Activated CD4-positive, alpha-beta T cell treated with anti-CD3 and anti-CD28 coated beads, Interleukin-2, amount 10 ng/mL, durations not matched to agents 7 days and 5 days (primary cell): Measurements from ENCODE around the gene FABP6. TPM values are rescaled to one million over a fixed set of nuclear protein-coding genes. Genes with fewer than 3 reads are reported as not detected.

Experiments
- CTCF ChIA-PET: fragments of 350-600 bp; sonication (Branson Sonifier 250); formaldehyde crosslinking; loops from one replicate; lab custom pipeline; 2021; ENCODE audit warnings: antibody characterized with exemption; lab: Charles Lee
- POLR2A ChIA-PET: fragments of 350-600 bp; sonication (Branson Sonifier 250); formaldehyde crosslinking; loops from one replicate; lab custom pipeline; 2021; ENCODE audit warnings: antibody characterized with exemption; lab: Charles Lee
- DNase-seq: peaks from one replicate; pipeline ENCODE4 v3.0.0-alpha.2; 2020
- H3K27ac Mint-ChIP-seq: one replicate; pipeline ENCODE4 v1.8.0; 2021; ENCODE audit warnings: mild to moderate bottlenecking, moderate library complexity, mixed read lengths
- H3K27me3 Mint-ChIP-seq: one replicate; pipeline ENCODE4 v1.8.0; 2021; ENCODE audit warnings: mixed read lengths
- H3K36me3 Mint-ChIP-seq: one replicate; pipeline ENCODE4 v1.8.0; 2021; ENCODE audit warnings: low read depth, mixed read lengths
- H3K4me1 Mint-ChIP-seq: one replicate; pipeline ENCODE4 v1.8.0; 2021; ENCODE audit warnings: mixed read lengths
- H3K4me3 Mint-ChIP-seq: one replicate; pipeline ENCODE4 v1.8.0; 2021; ENCODE audit warnings: mild to moderate bottlenecking, moderate library complexity, mixed read lengths
- H3K9me3 Mint-ChIP-seq: one replicate; pipeline ENCODE4 v1.8.0; 2021; ENCODE audit warnings: mixed read lengths
- total RNA-seq, 2 experiments: library from RNA; stranded (reverse); gene quantifications; one replicate each; pipeline ENCODE4 v1.2.3, GENCODE V29; 2021

The FABP6 gene
- total RNA-seq, 2 experiments from 2014 or later: not detected

DNA sequence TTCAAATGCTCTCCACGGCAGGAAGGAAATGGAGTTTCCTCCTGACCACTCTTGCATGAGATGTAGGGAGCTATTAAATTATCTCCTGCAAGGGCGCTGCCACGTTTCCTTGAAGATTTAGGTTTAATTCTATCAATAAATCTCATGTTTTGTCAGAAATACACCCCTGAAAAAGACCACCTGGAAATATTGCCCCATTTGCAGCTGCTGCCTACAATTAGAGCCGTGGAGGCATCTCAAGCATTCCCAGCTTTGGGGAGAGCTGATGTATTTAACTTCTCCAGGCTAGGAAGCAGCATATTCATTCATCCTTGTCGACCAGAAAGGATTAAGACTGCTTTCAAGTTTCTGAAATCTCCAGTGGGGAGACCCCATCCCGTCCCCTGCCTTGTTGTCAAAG lies 42.5 kb downstream of the FABP6 start:
- Mint-ChIP-seq H3K27me3 (no peaks in the 10 kb centered on the region), H3K9me3 (no peaks in the 10 kb centered on the region), H3K4me3 (no peak overlapping the region), H3K4me1 (peaks cover 4% of the 10 kb centered on the region), H3K36me3 (no peaks in the 10 kb centered on the region), H3K27ac (no peak overlapping the region)
- ChIA-PET POLR2A (no interaction called here), CTCF (no interaction called here)
- no peak for DNase-seq

DNA sequence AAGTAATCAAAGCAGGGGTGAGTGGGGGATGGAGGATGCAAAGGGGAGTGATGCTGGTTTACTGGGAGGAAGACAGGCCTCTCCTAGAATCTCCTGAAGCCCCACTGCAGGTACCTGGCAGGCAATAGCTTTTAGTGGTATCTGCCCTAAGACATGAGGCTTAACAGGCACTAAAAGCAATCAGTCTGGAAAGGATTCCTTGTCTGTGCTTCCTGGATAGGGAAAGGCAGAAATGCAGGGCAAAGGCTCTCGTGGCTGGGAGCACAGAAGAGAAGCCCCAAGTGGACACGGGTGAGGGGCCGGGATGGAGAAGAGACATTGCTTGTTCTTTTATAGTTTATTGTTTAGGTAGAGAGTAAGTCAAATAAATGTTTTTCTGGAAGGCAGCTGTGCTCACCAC lies 43.0 kb downstream of the FABP6 start:
- Mint-ChIP-seq H3K4me1 (peaks cover 4% of the 10 kb centered on the region), H3K27ac (no peak overlapping the region), H3K4me3 (no peak overlapping the region), H3K36me3 (no peaks in the 10 kb centered on the region), H3K9me3 (no peaks in the 10 kb centered on the region), H3K27me3 (no peaks in the 10 kb centered on the region)
- CTCF ChIA-PET: no interaction called here
- POLR2A ChIA-PET: no interaction called here
- no peak for DNase-seq

DNA sequence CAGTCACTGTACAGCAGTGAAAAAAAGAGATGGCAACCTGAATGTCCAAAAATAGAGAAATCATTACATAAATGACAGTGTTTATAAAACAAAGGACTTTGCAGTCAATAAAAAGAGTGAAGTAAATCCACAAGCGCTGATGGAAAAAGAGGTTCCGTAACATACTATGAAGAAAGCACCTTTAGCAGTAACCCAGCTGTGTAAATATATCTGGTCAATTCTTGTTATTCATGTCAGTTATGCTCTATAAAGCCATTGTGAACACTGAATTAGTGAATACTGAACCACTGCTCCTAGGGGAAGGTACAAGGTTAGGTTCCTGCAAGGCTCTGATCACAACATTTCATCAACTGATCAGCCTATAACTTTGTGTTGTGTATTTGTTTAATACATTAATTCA lies 43.6 kb downstream of the FABP6 start:
- Mint-ChIP-seq H3K27ac (no peak overlapping the region), H3K4me1 (peaks cover 4% of the 10 kb centered on the region), H3K36me3 (no peaks in the 10 kb centered on the region), H3K9me3 (no peaks in the 10 kb centered on the region), H3K4me3 (no peak overlapping the region), H3K27me3 (no peaks in the 10 kb centered on the region)
- ChIA-PET CTCF (no interaction called here), POLR2A (no interaction called here)
- no peak for DNase-seq

DNA sequence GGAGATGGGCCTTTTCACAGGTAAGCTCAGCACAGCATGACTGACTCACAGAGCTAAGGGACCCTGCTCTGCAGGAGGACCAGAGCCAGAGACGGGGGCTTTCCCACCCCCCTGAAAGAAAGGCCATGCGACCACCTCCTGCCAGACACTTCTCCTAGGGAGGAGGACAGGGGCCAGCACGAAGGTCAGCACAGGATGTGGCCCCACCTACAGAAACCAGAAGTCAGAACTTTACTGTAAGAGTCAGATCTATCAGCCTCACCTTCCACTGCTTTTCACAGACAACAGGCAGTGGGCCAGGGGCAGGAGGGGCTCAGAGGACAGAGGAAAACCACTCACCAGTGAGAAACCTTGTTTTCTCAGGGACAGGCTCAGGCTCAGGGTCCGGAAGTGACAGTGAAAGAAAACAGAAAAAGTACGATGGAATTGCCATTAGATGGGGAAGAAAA lies 45.2 kb downstream of the FABP6 start:
- H3K4me3 Mint-ChIP-seq: no peak overlapping the region
- DNase-seq: no peak
- no peaks in the 10 kb centered on the region for H3K36me3 Mint-ChIP-seq
- ChIA-PET POLR2A (no interaction called here), CTCF (interaction anchor here (0.6 to 0.7 kb wide), 2 partner anchors 13 to 104 kb away, joined by 3 to 6 read pairs; no protein-coding TSS in a partner anchor)
- peak overlapping the region; percentile 61 for H3K27ac Mint-ChIP-seq
- H3K27me3 Mint-ChIP-seq: no peaks in the 10 kb centered on the region
- H3K9me3 Mint-ChIP-seq: no peaks in the 10 kb centered on the region
- peaks cover 4% of the 10 kb centered on the region for H3K4me1 Mint-ChIP-seq

DNA sequence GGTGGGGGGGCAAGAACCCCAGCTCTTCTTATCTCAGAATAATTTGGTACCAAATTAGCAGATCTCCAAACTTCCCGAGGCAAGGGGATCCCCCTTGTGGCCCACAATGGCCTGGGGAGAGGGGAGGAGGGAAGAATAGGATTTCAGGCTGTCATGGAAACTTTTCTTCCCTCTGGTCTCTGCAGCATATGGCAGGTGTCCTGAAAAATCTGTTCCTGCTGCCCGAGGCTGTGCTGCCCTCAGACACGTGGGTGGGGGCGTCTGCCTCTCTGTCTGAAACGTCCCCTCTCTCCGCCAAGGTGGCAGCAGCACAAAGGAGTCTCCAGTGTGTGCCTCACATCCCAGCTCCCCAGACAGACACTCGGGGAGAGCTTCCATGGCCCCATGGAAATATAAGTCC lies 49.0 kb downstream of the FABP6 start:
- Mint-ChIP-seq H3K27me3 (no peaks in the 10 kb centered on the region), H3K9me3 (no peaks in the 10 kb centered on the region), H3K27ac (no peak overlapping the region), H3K4me1 (no peaks in the 10 kb centered on the region), H3K4me3 (no peak overlapping the region), H3K36me3 (no peaks in the 10 kb centered on the region)
- ChIA-PET CTCF (no interaction called here), POLR2A (no interaction called here)
- DNase-seq: no peak

DNA sequence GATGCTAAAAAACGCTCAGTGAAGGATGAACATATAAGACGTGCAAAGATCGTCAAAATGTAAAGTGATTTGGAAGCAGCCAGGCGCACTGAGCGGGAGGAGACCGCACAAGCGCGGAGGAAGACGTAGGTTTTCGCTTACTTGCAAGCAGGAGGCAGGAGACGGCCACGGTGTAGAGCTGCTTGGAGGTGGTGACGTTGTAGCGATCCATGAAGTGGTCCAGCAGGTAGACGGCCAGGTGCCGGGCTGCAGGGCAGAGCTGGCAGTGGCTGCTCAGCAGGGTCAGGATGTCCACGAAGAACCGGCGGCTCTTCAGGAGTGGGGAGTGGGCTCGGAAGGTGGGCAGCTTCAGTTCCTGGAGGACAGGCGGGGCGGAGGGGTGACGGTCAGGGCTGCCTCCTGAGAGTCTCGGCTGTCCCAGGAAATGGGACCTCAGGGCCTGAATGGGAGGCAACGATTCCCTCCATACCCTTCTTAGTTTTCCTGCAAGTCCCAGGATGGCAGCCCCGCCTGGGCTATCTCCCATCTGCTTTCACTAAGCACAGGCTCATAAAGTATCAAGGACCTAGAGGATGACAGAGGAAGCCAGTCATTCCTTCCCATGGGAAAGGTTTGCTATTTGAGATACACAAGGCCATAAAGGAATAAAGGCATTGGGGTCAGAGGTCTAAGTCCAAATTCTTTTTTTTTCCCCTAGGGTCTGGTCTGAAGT lies 51.2 kb downstream of the FABP6 start:
- ChIA-PET CTCF (no interaction called here), POLR2A (no interaction called here)
- Mint-ChIP-seq H3K27ac (no peak overlapping the region), H3K4me1 (no peaks in the 10 kb centered on the region), H3K36me3 (no peaks in the 10 kb centered on the region), H3K9me3 (no peaks in the 10 kb centered on the region), H3K4me3 (no peak overlapping the region), H3K27me3 (peaks cover 3% of the 10 kb centered on the region)
- DNase-seq: no peak

DNA sequence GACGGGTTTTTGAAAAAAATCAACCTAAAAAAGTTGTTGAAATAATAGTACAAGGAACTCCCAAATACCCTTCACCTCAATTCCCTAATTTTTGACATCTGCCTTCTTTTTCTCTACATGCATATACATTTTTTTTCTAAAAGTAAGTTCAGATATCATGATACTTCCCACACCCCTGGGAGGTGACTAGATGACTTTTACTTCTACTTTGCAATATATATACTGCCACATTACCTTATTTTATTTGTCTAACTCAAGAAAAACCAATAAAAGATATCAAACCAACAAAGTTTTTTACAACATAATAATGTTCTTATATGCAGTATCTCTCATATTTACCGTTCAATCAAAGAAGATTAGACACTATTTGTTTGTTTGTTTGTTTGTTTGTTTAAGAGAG lies 52.0 kb downstream of the FABP6 start:
- H3K9me3 Mint-ChIP-seq: no peaks in the 10 kb centered on the region
- H3K4me3 Mint-ChIP-seq: no peak overlapping the region
- POLR2A ChIA-PET: no interaction called here
- H3K4me1 Mint-ChIP-seq: no peaks in the 10 kb centered on the region
- H3K36me3 Mint-ChIP-seq: no peaks in the 10 kb centered on the region
- H3K27me3 Mint-ChIP-seq: peaks cover 3% of the 10 kb centered on the region
- CTCF ChIA-PET: no interaction called here
- no peak overlapping the region for H3K27ac Mint-ChIP-seq
- no peak for DNase-seq

DNA sequence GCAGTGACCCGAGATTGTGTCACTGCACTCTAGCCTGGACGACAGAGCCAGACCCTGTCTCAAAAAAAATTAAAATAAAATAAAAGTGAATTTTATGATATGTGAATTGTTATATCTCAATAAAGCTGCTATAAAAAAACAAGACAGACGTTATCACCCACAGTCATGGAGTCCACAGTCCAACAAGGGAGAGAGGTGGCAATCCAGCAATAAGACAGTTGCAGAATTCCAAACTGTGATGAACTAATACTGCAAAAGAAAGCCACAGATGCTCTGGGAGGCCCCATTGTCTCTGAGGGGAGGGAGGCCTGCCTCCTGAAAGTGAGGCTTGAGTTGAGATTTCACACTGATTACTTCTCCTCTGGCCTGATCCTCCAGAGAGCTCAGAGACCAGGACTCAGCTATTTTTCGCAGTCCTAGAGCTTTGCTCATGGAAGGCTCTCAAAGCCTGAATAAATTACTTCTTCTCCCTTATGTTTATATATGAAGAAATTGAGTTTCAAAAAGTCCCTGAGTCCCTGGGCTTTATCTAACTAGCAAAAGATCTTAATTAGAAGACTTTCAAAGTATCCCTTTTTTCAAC lies 55.1 kb downstream of the FABP6 start:
- Mint-ChIP-seq H3K4me3 (no peak overlapping the region), H3K9me3 (no peaks in the 10 kb centered on the region), H3K27me3 (peaks cover 5% of the 10 kb centered on the region), H3K27ac (no peak overlapping the region), H3K36me3 (no peaks in the 10 kb centered on the region), H3K4me1 (no peaks in the 10 kb centered on the region)
- POLR2A ChIA-PET: no interaction called here
- CTCF ChIA-PET: interaction anchor here (1.5 kb wide), 1 partner anchor 16 kb away, joined by 4 read pairs; no protein-coding TSS in a partner anchor
- no peak for DNase-seq

DNA sequence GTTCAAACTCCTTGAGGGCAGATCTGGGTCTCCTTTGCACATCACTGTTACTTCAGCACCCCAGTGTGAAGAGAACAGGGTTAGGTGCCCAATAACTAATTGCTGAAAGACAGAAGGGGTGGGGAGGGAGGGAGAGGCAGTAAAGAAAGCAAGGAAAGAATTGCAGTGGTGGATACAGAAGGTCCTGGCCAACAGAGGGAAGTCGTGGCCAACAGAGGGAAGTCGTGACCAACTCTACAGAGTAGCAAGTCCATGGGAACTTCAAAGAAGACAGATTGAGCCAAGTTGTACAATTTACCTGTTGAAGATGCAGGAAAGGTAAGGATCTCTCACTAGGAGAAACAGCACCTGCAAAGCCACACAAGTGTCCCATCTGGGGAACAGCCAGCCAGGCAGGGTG lies 56.0 kb downstream of the FABP6 start:
- H3K27ac Mint-ChIP-seq: no peak overlapping the region
- no peaks in the 10 kb centered on the region for H3K36me3 Mint-ChIP-seq
- no peaks in the 10 kb centered on the region for H3K9me3 Mint-ChIP-seq
- ChIA-PET POLR2A (no interaction called here), CTCF (interaction anchor here (1.5 kb wide), 1 partner anchor 17 kb away, joined by 4 read pairs; no protein-coding TSS in a partner anchor)
- H3K27me3 Mint-ChIP-seq: peaks cover 5% of the 10 kb centered on the region
- H3K4me1 Mint-ChIP-seq: no peaks in the 10 kb centered on the region
- no peak overlapping the region for H3K4me3 Mint-ChIP-seq
- DNase-seq: no peak

DNA sequence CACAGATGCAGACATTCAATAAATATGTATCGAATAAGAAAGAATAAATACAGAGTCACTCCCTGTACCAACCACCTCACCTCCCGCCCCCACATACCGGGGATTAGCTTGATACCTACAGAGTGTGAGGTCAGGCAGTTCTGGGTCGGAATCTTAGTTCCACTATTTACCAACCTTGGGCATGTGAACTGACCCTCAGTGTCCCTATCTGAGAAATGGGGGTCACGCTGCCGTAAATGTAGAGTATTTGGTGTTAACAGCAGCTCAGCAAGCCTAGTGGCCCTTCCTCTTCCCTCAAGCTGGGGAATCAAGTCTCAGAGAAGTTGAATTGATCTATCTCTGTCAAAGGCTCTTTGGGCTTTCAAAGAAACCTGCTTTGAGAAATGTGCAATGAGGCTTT lies 57.6 kb downstream of the FABP6 start:
- Mint-ChIP-seq H3K4me1 (no peaks in the 10 kb centered on the region), H3K9me3 (no peaks in the 10 kb centered on the region), H3K27ac (no peak overlapping the region), H3K27me3 (peaks cover 5% of the 10 kb centered on the region), H3K36me3 (no peaks in the 10 kb centered on the region), H3K4me3 (no peak overlapping the region)
- no peak for DNase-seq
- CTCF ChIA-PET: no interaction called here
- POLR2A ChIA-PET: no interaction called here

DNA sequence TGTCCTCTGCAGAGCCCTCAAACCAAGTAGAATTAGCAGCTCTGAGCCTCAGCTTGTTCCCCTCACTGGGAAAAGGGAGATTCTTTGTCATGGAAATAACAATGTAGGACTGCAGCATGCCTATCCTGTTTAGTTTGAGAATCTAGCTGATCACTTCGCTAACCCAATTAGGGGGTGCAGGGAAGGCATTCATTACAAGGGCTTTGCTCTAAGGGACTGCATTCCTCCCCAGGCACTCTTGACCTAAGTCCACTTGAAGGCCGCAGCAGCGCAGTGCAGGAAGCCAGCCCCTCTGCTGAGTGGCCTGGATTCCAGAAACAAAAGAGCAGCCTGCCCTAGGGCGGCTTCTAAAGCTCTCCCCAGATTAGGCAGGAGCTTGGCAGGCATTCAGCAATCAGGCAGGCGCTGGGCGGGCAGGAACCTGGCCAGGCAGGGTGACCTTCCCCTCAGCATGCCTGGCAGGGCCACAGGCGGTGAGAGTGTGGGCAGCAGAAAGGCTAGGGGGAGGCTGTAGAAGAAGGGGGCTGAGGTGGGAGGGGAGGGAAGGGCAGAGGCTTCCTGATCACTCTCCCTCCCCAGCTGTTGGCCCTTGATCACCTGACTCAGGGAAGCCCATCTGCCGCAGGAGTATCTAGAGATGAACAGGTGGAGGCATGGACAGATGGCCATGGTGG lies 58.2 kb downstream of the FABP6 start:
- Mint-ChIP-seq H3K27ac (no peak overlapping the region), H3K4me1 (no peaks in the 10 kb centered on the region), H3K9me3 (no peaks in the 10 kb centered on the region), H3K27me3 (peaks cover 5% of the 10 kb centered on the region), H3K36me3 (no peaks in the 10 kb centered on the region), H3K4me3 (no peak overlapping the region)
- no peak for DNase-seq
- POLR2A ChIA-PET: no interaction called here
- CTCF ChIA-PET: no interaction called here
